ENCODE data around the gene STARD6.
"Not testable (repeated sequence)": the region's sequence is repeated elsewhere in the genome, so short reads cannot be mapped to it uniquely, and the experiment has no call there.

STARD6 gene, protein sequence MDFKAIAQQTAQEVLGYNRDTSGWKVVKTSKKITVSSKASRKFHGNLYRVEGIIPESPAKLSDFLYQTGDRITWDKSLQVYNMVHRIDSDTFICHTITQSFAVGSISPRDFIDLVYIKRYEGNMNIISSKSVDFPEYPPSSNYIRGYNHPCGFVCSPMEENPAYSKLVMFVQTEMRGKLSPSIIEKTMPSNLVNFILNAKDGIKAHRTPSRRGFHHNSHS

DNA sequence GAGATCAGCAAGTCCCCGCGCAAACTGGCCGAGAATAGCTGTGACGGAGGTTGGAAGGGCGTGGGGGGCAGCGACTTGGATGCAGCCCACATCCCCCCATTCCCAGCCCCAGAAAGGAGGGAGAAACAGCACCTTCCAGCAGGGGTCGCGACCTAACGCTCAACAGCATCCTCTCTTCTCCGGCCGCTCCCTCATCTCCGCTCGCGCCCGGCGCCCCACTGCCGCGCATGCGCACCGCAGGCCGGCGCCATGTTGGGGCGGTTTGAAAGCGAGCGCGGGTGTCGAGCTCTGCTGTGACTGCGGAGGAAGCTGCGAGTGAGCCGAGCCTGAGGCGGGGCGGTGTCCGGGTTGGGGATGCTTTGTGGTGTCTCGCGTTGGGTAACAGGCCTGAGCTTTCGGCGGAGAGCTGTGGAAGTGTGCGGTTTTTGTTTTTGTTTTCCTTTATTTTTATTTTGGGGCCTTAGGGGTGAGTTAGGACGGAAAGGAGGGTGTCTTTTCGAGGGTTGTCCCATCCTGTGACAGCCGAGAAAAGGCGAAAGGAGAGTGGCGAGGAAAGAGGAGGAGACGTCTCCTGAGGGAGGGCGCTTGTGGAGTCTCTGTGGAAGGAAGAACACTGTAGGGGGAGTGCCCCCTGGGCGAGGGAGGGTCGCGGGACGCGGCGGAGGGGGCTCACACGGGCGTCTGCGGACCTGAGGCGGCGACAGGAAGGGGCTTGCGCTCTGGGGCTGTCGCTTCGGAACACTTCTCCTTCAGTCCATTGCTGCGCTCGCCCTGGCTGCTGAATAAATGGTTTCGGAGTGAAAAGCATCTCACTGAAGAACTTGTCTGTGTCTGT, at the start of gene STARD6, which contains the start of gene C18orf54:
TSS of gene STARD6 (minus strand) at position 199 of the 835 bp plus-strand sequence. CDS start 3,285 bp downstream, outside the sequence.
TSS of gene C18orf54 (plus strand) at position 247 of the 835 bp plus-strand sequence. CDS start 2,667 bp downstream, outside the sequence.
- DNase-seq (ENCODE audit: extremely low read depth in 1 of 2, low read depth in 1 of 2): peak; percentile 79

GRCh38 chr18:54405290-54405689, 47.6 kb upstream of the STARD6 start:
- no peak for DNase-seq (ENCODE audit: extremely low read depth in 1 of 2, low read depth in 1 of 2)

DNA sequence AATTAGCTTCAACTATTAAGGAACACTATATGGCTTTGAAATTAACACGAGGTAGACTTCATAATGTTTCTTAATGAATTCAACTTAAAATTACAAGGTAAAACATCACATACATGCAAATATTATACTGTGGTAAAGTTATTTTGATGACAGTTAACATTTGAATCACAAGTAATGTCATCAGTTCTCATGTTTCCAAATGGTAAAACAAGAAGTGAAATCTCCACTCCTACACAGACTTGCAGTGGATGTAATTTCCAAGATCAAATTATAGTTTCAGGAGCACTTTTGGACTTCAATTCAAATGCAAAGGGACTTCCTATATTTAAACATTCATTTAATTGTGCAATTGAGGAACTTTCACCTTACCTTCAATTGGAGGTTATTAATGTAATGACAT, 39.1 kb upstream of the STARD6 start:
- no peak for DNase-seq (ENCODE audit: extremely low read depth in 1 of 2, low read depth in 1 of 2)

- DNase-seq (ENCODE audit: extremely low read depth in 1 of 2, low read depth in 1 of 2): no peak
These were observed 36.1 kb upstream of the STARD6 start for GRCh38 chr18:54393648-54394294.

DNA sequence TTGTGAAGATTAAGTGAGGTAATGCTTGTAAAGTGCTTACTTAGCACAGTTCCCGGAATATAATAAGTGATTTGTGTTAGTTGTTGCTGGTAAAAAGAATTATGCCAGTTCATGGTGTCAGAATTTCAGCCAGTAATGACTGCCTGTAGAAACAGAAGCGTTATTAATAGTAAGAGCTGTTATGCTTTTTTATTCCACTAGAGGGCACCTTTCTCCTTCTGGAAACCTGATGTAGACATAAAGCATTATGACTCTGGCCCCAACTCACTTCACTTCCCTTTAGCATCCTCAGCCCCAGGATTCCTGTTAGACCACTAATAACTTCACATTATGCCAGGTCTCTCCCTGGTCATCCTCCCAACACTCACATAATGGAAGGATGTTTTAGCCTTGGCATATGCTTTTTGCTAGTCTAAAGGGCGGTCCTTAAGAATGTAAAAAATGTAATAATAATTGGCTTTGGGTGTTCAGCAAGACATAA, 34.9 kb upstream of the STARD6 start:
- DNase-seq (ENCODE audit: extremely low read depth in 1 of 2, low read depth in 1 of 2): no peak

DNA sequence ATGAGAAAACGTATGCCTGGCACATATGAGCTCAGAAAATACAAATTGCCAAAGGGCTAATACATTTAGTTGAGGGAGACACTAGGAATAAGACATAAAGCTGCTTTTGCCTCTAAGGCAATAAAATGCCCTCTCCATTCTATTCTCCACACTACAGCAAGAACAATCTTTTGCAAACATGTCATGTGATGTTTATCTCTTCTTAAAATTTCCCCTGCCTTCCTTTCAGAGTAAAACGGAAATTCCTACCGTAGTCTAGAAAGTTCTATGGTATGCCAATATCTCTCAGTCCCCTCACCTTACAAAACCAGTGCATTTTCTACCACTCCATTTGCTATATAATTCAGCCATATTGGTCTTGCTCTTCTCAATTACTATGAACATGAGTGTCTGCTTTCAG, 33.2 kb upstream of the STARD6 start:
- DNase-seq (ENCODE audit: extremely low read depth in 1 of 2, low read depth in 1 of 2): no peak

DNA sequence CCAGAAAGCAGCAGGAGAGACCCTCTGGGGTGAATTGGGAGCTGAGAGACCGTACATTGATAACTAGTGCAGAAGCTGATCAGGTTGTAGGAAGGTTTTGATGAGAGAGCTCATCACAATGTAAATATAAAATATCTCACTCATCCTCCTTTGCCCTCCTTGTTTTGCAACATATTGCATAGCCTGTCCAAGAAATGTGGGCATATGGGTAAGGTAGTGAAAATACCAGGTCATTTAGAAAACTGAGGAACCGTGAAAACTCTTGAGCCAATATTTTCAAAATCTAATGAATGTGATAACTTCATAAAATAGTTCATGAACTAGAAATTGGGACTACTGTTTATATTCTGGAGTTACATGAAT, 31.5 kb upstream of the STARD6 start:
- no peak for DNase-seq (ENCODE audit: extremely low read depth in 1 of 2, low read depth in 1 of 2)

DNA sequence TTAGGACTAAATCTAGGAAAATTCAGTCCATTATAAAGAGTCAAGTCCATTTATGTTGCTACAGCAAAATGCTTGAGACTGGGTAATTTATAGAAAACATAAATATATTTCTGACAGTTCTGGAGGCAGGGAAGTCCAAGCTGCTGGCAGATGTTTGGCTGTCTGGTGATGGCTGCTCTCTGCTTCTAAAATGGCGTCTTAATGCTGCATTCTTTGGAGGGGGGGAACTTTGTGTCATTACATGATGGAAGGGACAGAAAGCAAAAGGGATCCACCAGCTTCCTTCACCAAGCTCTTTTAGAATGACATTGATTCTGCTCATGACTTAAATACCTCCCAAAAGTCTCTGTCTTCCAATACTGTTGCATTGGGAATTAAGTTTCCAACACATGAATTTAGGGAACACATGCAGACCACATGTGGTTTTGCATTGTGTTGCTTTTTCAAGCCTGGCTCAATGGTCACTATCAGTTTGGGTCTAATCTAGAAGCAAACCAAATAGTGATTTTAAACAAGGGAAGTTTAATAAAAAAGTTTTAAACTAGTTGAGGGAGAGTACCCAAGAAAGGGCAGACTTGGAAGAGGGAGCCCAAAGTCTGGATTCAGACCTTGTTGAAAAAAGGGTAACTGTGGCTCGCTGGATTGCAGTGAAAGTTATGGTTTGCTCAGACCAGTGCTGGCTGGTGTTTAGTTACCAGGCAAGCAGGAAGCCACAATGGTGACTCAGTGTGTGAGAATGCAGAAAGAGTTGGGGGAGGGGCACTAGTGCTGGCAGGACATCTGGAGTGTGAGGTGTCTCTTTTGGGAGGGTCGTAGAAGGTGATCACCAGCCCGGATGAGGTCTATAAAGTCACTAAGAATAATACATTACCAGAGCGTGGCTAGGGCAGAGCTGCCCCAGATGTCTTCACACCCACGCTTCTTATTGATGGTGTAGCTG, 30.8 kb upstream of the STARD6 start:
- DNase-seq (ENCODE audit: extremely low read depth in 1 of 2, low read depth in 1 of 2): peak in 1 of 2 donors; percentile 24

GRCh38 chr18:54387631-54388030, 30.0 kb upstream of the STARD6 start:
- DNase-seq (ENCODE audit: extremely low read depth in 1 of 2, low read depth in 1 of 2): no peak

GRCh38 chr18:54386800-54387495, 29.3 kb upstream of the STARD6 start:
- not testable (repeated sequence) for DNase-seq (ENCODE audit: extremely low read depth in 1 of 2, low read depth in 1 of 2)

GRCh38 chr18:54386043-54386442, 28.4 kb upstream of the STARD6 start:
- DNase-seq (ENCODE audit: extremely low read depth in 1 of 2, low read depth in 1 of 2): no peak

- DNase-seq (ENCODE audit: extremely low read depth in 1 of 2, low read depth in 1 of 2): no peak
These were observed 25.1 kb upstream of the STARD6 start for GRCh38 chr18:54382733-54383252.

- DNase-seq (ENCODE audit: extremely low read depth in 1 of 2, low read depth in 1 of 2): no peak
These were observed 24.4 kb upstream of the STARD6 start for GRCh38 chr18:54382076-54382475.

- DNase-seq (ENCODE audit: extremely low read depth in 1 of 2, low read depth in 1 of 2): no peak
These were observed 24.0 kb upstream of the STARD6 start for GRCh38 chr18:54381640-54382039.

DNA sequence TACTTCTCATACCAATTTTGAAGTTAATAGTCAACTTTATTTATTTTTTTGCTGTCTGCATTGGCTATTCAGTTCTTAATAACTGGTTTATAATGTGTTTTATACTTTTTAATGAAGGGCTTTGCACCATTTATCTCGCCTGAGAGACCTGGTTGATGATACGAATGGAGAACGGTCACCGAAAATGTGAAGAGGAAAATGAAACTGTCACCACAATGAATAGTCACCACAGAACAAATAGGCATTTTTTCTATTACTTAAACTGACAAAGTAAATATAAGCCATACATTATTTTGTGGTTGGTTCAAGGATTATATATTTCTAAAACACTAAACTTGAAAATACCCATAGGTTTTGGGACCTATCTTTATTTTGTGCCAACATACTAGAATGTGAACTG, 20.4 kb upstream of the STARD6 start:
- no peak for DNase-seq (ENCODE audit: extremely low read depth in 1 of 2, low read depth in 1 of 2)

- DNase-seq (ENCODE audit: extremely low read depth in 1 of 2, low read depth in 1 of 2): no peak
These were observed 2.7 kb upstream of the STARD6 start for GRCh38 chr18:54360406-54360805.

DNA sequence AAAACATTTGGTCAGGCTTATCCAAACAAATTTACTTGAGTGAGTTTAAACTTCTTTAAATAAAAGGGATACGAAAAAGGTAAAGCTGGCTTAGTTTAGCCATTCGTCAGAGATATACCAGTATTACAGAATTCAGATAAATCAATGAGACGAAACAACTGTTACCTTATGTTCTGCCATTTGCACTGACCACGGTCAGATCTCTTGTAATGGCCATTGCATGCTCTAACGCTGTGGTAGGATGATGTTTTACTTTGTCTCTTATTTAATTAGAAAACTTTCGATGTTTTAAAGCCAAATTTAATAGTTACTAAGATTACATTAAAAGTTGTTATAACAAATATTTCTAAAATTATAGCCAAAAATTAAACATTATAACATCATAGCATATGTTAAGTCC, 1.6 kb upstream of the STARD6 start:
- DNase-seq (ENCODE audit: extremely low read depth in 1 of 2, low read depth in 1 of 2): no peak

- DNase-seq (ENCODE audit: extremely low read depth in 1 of 2, low read depth in 1 of 2): no peak
These were observed 910 bp upstream of the STARD6 start for GRCh38 chr18:54358495-54359040.

- DNase-seq (ENCODE audit: extremely low read depth in 1 of 2, low read depth in 1 of 2): no peak
These were observed 487 bp downstream of the STARD6 start for GRCh38 chr18:54357082-54357659.

Measured in stimulated activated CD8-positive, alpha-beta memory T cell treated with anti-CD3 and anti-CD28 coated beads, Interleukin-7, amount 100 ng/mL, for 48 hours (primary cell).